Thyroid gland (tissue), 4 donors: Measurements from ENCODE around the gene PPBP. TPM values are rescaled to one million over a fixed set of nuclear protein-coding genes. Genes with fewer than 3 reads are reported as not detected.

ENCODE experiments used
- DNase-seq, 2 donors: peaks; one replicate each; pipeline ENCODE4 v3.0.0-alpha.2; 2019
- H3K27ac ChIP-seq, 3 donors: fragments of 200-600 bp; sonication (generic); 1 replicate in 2 of 3; 2 replicates in 1 of 3; pipeline ENCODE4 v1.5.1; 2016 to 2019; ENCODE audit warnings: mild to moderate bottlenecking in 1 of 3, moderate library complexity in 1 of 3
- H3K27me3 ChIP-seq: fragments of 200-600 bp; sonication (generic); one replicate; pipeline ENCODE4 v1.5.1; 2019
- H3K36me3 ChIP-seq, 2 donors: fragments of 200-600 bp; sonication (generic); one replicate each; pipeline ENCODE4 v1.5.1; 2016 to 2019
- H3K4me1 ChIP-seq, 2 donors: fragments of 200-600 bp; sonication (generic); one replicate each; pipeline ENCODE4 v1.5.1; 2017 to 2019
- H3K4me3 ChIP-seq, 3 donors: fragments of 200-600 bp; sonication (generic); replicated peaks in 1 of 3; 1 replicate in 2 of 3; 2 replicates in 1 of 3; pipeline ENCODE4 v1.5.1; 2016; ENCODE audit warnings: mild to moderate bottlenecking in 1 of 3
- H3K9me3 ChIP-seq: fragments of 200-600 bp; sonication (generic); one replicate; pipeline ENCODE4 v1.5.1; 2017
- CTCF ChIP-seq, 6 experiments: fragments of 200-600 bp in 3 of 6; fragments of 450-650 bp in 3 of 6; sonication (generic) in 3 of 6; IDR thresholded peaks; one replicate each; pipeline ENCODE4 v1.5.1; 2016 to 2019; ENCODE audit warnings: antibody characterized with exemption in 6 of 6, mild to moderate bottlenecking in 2 of 6, inconsistent platforms in 1 of 6, moderate library complexity in 1 of 6
- POLR2A ChIP-seq, 2 donors: fragments of 450-650 bp; IDR thresholded peaks; one replicate each; pipeline ENCODE4 v1.6.1; 2017; ENCODE audit warnings: antibody characterized with exemption in 2 of 2, mild to moderate bottlenecking in 2 of 2, moderate library complexity in 1 of 2
- WGBS, 2 donors: methylation state at CpG; one replicate each; pipeline ENCODE4 v1.1.5; 2017; 5-methylcytosine and 5-hydroxymethylcytosine counted together
- intact Hi-C: fragments of 100-400 bp; cut with DNase I; formaldehyde crosslinking; loops from one replicate; pipeline ENCODE4 v1.15.1; 2023
- total RNA-seq, 4 donors: library from RNA; depleted of rRNA; stranded (reverse); fragments of >200 nt; gene quantifications; one replicate each; pipeline ENCODE4 v1.2.3, GENCODE V29; 2016

Gene PPBP
- total RNA-seq, 4 donors from 2014 or later, result 1.3 to 1.5 (median 1.3) TPM; not detected in 1

GRCh38 chr4:74018116-74018515 lies 30.1 kb upstream of the PPBP start:
- TF ChIP-seq POLR2A (IDR thresholded peaks at IDR 0.05) (no peak), CTCF (IDR thresholded peaks at IDR 0.05) (no peak)
- Histone ChIP-seq H3K4me1 (no peaks in the 10 kb centered on the region), H3K9me3 (no peaks in the 10 kb centered on the region), H3K4me3 (no peak overlapping the region), H3K36me3 (no peaks in the 10 kb centered on the region), H3K27me3 (no peaks in the 10 kb centered on the region), H3K27ac (no peak overlapping the region)
- intact Hi-C loops, result no loop called here
- no peak for DNase-seq

GRCh38 chr4:74016068-74016467 lies 28.1 kb upstream of the PPBP start:
- 53 to 70% methylated on average over 1 of the region's 1 CpG for WGBS, 2 donors
- H3K4me1 ChIP-seq, result no peaks in the 10 kb centered on the region
- no peaks in the 10 kb centered on the region for H3K27me3 ChIP-seq
- H3K27ac ChIP-seq, result no peak overlapping the region
- TF ChIP-seq CTCF (IDR thresholded peaks at IDR 0.05) (no peak), POLR2A (IDR thresholded peaks at IDR 0.05) (no peak)
- intact Hi-C loops, result no loop called here
- H3K4me3 ChIP-seq, result no peak overlapping the region
- H3K9me3 ChIP-seq, result no peaks in the 10 kb centered on the region
- DNase-seq, result no peak
- no peaks in the 10 kb centered on the region for H3K36me3 ChIP-seq

- WGBS, 2 donors, result 89 to 96% methylated on average over 3 of the region's 3 CpGs
- Histone ChIP-seq H3K27ac (no peak overlapping the region), H3K4me3 (no peak overlapping the region), H3K27me3 (no peaks in the 10 kb centered on the region), H3K36me3 (no peaks in the 10 kb centered on the region), H3K9me3 (no peaks in the 10 kb centered on the region), H3K4me1 (no peaks in the 10 kb centered on the region)
- intact Hi-C loops, result no loop called here
- TF ChIP-seq CTCF (IDR thresholded peaks at IDR 0.05), result no peak
- no peak for TF ChIP-seq POLR2A (IDR thresholded peaks at IDR 0.05)
- DNase-seq, result no peak
Measured at GRCh38 chr4:74015126-74015780, 27.3 kb upstream of the PPBP start.

GRCh38 chr4:74014332-74014731 lies 26.3 kb upstream of the PPBP start:
- H3K27me3 ChIP-seq, result no peaks in the 10 kb centered on the region
- no peak overlapping the region for H3K27ac ChIP-seq

More at GRCh38 chr4:74014332-74014731, 26.3 kb upstream of the PPBP start:
- H3K4me1 ChIP-seq, result no peaks in the 10 kb centered on the region
- H3K9me3 ChIP-seq, result no peaks in the 10 kb centered on the region
- no peak overlapping the region for H3K4me3 ChIP-seq
- intact Hi-C loops, result no loop called here
- 13 to 30% methylated on average over 1 of the region's 1 CpG for WGBS, 2 donors
- no peaks in the 10 kb centered on the region for H3K36me3 ChIP-seq
- TF ChIP-seq CTCF (IDR thresholded peaks at IDR 0.05) (no peak), POLR2A (IDR thresholded peaks at IDR 0.05) (no peak)
- no peak for DNase-seq
